ENCODE data around the gene NAALADL2.
"Not testable (repeated sequence)": the region's sequence is repeated elsewhere in the genome, so short reads cannot be mapped to it uniquely, and the experiment has no call there.

The NAALADL2 gene

GRCh38 chr3:175310046-175310445 lies 450.9 kb downstream of the NAALADL2 start:
- no peak for DNase-seq (ENCODE audit: low spot score)

GRCh38 chr3:175311404-175311803 lies 452.3 kb downstream of the NAALADL2 start:
- DNase-seq (ENCODE audit: low spot score), result no peak

DNA sequence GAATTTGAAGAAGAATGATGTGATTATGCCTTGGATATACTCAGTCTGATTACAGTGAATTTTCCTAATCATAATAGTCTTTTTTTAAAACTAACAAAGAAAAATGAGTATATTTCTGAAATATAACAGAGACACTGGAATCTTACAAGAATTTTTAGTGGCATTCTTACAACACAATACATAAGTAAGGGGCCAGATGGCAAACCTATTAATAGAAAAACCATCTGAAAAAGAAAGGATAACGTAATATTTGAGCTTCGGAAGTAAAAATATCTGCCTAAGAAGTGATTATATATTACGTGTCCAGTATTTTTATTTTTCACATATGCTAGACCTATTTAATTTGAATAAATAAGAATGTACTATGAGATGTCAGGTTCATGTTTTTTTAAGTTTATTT lies 452.8 kb downstream of the NAALADL2 start:
- no peak for DNase-seq (ENCODE audit: low spot score)

- no peak for DNase-seq (ENCODE audit: low spot score)
Measured at GRCh38 chr3:175312791-175313190, 453.7 kb downstream of the NAALADL2 start.

GRCh38 chr3:175316799-175317198 lies 457.7 kb downstream of the NAALADL2 start:
- no peak for DNase-seq (ENCODE audit: low spot score)

- no peak for DNase-seq (ENCODE audit: low spot score)
Measured at GRCh38 chr3:175325440-175325839, 466.3 kb downstream of the NAALADL2 start.

- DNase-seq (ENCODE audit: low spot score), result no peak
Measured at GRCh38 chr3:175326041-175326440, 466.9 kb downstream of the NAALADL2 start.

- no peak for DNase-seq (ENCODE audit: low spot score)
Measured at GRCh38 chr3:175329373-175329772, 470.2 kb downstream of the NAALADL2 start.

- DNase-seq (ENCODE audit: low spot score), result no peak
Measured at GRCh38 chr3:175335229-175335628, 476.1 kb downstream of the NAALADL2 start.

GRCh38 chr3:175336406-175337133 lies 477.4 kb downstream of the NAALADL2 start:
- DNase-seq (ENCODE audit: low spot score), result no peak

DNA sequence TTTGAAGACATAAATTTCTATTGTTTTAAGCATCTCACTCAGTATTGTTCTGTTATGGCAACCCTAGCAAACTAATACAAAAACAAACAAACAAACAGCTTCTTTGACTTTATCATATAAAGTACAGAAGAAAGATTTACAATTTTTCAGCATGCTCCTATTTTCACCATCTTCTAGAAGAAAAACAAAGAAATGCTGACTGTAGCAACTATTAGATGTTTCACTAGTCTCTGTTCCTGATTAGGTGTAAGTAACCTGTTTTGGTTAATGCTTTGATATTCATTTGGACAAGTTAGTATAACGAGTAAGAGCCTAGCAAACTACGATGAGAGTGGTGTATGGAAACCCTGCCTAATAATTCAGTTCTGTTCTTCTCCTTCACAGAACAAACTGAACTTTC lies 478.5 kb downstream of the NAALADL2 start:
- no peak for DNase-seq (ENCODE audit: low spot score)

- no peak for DNase-seq (ENCODE audit: low spot score)
Measured at GRCh38 chr3:175338775-175339535, 479.8 kb downstream of the NAALADL2 start.

- no peak for DNase-seq (ENCODE audit: low spot score)
Measured at GRCh38 chr3:175340338-175341015, 481.3 kb downstream of the NAALADL2 start.

DNA sequence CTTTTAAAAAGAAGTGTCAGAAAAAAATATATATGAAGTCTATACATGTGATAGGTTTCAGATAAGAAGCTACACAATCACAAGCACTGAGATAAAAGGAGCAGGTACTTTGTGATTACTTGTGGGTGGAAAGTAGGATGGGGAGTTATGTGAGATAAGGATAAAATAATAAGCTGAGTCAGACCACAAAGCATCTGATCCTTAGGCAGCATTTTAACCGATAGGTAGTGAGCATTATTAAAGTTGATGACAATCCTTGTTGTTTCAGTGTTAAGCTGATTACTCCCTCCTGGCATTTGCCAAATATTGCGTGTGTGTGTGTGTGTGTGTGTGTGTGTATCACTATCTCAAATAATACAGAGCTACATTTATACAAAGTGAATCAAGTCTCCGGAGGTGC lies 483.1 kb downstream of the NAALADL2 start:
- DNase-seq (ENCODE audit: low spot score), result no peak

DNA sequence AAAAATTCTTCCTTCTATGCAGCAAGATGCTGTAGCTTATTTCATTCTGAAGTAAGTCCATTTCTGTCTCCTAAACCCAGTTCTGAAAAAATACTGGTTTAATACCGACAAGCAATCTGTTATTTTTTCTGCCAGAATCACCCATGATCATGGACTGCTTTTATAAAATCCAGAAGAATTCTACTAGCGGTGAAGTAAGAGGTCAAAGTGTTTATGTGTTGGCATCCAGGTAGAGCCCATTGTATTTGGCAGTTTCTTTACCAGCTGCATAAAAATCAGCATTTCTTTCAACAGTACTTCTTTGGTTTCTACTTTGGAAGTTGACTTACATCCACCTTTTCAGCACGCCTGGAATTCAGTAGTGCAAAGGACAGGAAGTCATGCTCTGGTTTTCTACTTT lies 484.8 kb downstream of the NAALADL2 start:
- no peak for DNase-seq (ENCODE audit: low spot score)

DNA sequence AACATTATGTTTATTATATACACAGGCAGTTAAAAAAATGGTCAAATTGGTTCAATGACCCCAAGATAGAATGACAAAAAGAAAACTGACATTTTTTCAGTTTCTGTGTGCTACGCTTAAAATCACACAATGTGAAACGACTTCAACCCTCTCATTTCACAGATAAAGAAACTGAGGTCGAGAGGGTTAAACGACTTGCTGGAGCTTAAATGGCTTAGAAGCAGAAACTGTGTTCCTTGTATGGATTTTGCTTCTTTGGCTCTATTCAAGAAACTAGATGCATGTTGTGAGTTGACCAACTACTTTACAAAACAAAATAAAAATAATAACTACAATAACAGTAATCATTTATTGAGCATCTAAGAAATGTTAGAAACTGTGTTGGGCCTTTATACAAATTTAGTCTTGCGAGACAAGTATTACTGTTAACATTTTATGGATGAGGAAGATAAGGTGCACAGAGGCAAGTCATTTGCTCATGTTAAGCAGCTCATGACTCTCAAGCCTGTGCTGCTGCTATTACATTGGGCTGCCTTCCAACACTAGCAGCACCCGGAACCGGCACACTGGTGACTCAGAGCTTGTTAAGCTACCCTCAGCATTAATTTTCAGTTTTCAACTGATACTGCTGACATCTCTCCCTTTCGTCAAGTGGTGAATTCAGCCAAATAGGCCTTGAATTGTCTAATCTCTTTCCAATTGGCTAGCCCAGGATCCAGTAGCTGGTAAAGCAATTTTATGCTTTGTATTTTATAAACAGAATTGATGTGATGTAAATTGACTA lies 487.6 kb downstream of the NAALADL2 start:
- DNase-seq (ENCODE audit: low spot score), result no peak

DNA sequence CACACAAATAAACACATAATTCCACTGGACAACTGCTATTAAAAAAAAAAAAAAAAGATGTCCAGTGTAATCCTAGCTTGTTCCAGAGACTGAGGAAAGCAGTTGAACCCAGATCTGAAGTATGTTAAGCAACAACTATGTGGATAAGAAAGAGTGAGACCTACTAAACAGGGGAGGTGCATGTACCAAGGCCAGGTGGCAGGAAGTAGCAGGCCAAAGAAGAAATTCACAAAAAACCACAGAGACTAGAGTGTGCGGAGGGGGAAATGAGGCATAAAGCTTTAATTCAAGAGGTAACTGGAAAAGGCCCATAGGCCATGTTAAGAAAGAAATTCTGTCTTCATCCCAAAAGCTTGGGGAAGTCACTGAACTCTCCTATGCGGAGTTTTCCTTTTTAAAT lies 490.0 kb downstream of the NAALADL2 start:
- DNase-seq (ENCODE audit: low spot score), result no peak

DNA sequence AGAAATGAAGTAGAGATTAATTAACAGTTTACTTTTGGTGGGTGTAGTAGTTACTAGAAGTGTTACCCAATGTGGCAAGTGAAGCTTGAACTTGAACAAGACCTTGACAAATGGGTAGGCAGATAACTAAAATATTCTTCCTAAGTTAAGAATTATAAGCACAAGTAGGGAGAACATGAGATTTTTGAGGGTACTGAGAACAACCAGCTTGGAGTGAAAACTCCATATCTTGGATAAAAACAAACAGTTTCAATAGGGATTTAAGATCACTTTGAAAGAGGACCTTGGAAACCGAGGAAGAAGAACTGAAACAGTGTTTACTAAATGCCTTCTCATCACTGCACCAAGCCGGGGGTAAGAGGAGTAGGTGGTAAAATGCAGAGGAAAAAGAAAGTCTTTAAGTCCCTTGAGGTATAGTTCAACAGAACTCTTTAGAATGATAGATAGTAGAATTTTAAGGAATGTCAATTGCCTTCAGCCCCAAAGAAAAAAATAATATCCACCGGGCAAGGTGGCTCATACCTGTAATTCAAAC lies 496.7 kb downstream of the NAALADL2 start:
- no peak for DNase-seq (ENCODE audit: low spot score)

- DNase-seq (ENCODE audit: low spot score), result no peak
Measured at GRCh38 chr3:175356899-175357324, 497.8 kb downstream of the NAALADL2 start.

GRCh38 chr3:175357758-175358157 lies 498.6 kb downstream of the NAALADL2 start:
- DNase-seq (ENCODE audit: low spot score), result no peak

GRCh38 chr3:175358935-175359334 lies 499.8 kb downstream of the NAALADL2 start:
- no peak for DNase-seq (ENCODE audit: low spot score)

DNA sequence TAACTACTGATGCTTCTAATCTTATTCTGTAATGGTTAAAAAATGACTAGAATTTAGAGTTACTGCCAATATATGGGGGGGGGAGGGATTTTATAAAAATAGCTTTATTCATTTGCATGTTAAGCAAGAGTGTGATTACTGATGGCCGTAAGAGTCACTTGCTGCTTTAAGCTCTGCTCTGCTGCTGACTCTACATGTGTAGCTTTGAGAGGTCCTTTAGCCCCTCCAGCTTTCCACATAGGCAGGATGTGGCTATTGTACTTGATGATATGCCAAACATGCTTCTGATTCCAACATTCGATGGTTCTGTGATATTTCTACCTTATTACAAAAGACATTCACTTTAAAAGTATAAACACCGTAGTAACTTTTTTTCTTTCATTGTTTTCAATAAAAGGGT lies 511.3 kb downstream of the NAALADL2 start:
- DNase-seq (ENCODE audit: low spot score), result not testable (repeated sequence)

All from ecto neural progenitor cell (in vitro differentiated cells).